NCI-H1930 (cell line): ENCODE measurements around the gene PCBP4.
"Not testable (repeated sequence)": the region's sequence is repeated elsewhere in the genome, so short reads cannot be mapped to it uniquely, and the experiment has no call there.

Experiments
- DNase-seq, 2 experiments: peaks; one replicate each; lab custom pipeline; 2025; lab: John Stamatoyannopoulos, UW

PCBP4 gene

GRCh38 chr3:51994530-51994929 lies 27.3 kb upstream of the PCBP4 start:
- DNase-seq: no peak

- DNase-seq: not testable (repeated sequence)
These were observed 26.4 kb upstream of the PCBP4 start for GRCh38 chr3:51993657-51994056.

- no peak for DNase-seq
These were observed 24.9 kb upstream of the PCBP4 start for GRCh38 chr3:51992017-51992682.

GRCh38 chr3:51990501-51990971 lies 23.3 kb upstream of the PCBP4 start:
- not testable (repeated sequence) for DNase-seq

GRCh38 chr3:51988286-51989146 lies 21.3 kb upstream of the PCBP4 start:
- DNase-seq: no peak

- no peak for DNase-seq
These were observed 20.3 kb upstream of the PCBP4 start for GRCh38 chr3:51987568-51987967.

GRCh38 chr3:51986010-51986947 lies 19.0 kb upstream of the PCBP4 start:
- DNase-seq: no peak

GRCh38 chr3:51985063-51985462 lies 17.8 kb upstream of the PCBP4 start:
- no peak for DNase-seq

- DNase-seq: no peak
These were observed 17.0 kb upstream of the PCBP4 start for GRCh38 chr3:51984269-51984647.

GRCh38 chr3:51983578-51984268 lies 16.5 kb upstream of the PCBP4 start:
- no peak for DNase-seq

GRCh38 chr3:51982838-51983577 lies 15.8 kb upstream of the PCBP4 start, which contains the start of gene ACY1:
Gene ACY1 (plus strand): TSS chr3:51983535. CDS start chr3:51984065, 530 bp downstream.
- peak; percentile 17 to 38 for DNase-seq

GRCh38 chr3:51982352-51982837 lies 15.1 kb upstream of the PCBP4 start:
- peak; percentile 11 to 20 for DNase-seq

- DNase-seq: no peak
These were observed 13.0 kb upstream of the PCBP4 start for GRCh38 chr3:51980253-51980652.

GRCh38 chr3:51978143-51978502 lies 10.9 kb upstream of the PCBP4 start:
- no peak for DNase-seq

GRCh38 chr3:51977446-51978142 lies 10.3 kb upstream of the PCBP4 start:
- no peak for DNase-seq

GRCh38 chr3:51975852-51976549 lies 8.7 kb upstream of the PCBP4 start:
- DNase-seq: peak; percentile 14 to 44

GRCh38 chr3:51974963-51975851 lies 8.0 kb upstream of the PCBP4 start, which contains the start of gene ABHD14A:
Gene ABHD14A (plus strand): TSS chr3:51975064. CDS start chr3:51975136, 72 bp downstream.
- peak; percentile 38 to 63 for DNase-seq
